ENCODE results near the gene DYNLL1. TPM values are rescaled to one million over a fixed set of nuclear protein-coding genes. Genes with fewer than 3 reads are reported as not detected.

Gene DYNLL1
- total and polyA plus RNA-seq, 2 of the 13 experiments (the other 11 are each of a cell fraction or from before 2014, with no cell fraction given): 271 to 294 TPM

DNA sequence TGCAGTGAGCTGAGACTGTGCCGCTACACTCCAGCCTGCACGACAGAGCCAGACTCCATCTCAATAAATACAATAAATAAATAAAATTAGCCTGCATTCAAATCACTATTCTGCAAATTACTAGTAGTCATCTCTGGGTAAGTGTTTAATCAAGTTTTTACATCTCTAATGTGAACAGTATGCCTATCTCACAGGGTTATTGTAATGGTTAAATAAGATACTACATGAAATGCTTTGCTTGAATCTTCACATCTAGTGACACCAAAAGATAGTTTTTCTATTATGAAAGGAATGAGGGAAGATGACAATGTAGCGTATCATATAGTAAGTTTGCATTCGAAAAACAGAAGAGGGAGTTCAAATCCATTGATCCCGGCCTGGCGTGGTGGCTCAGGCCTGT is 28.5 kb upstream of the DYNLL1 start:
- no peaks in the 10 kb centered on the region; a peak in 1 of 5 replicates for H3K27me3 ChIP-seq (ENCODE audit: control insufficient read depth in 1 of 2, insufficient read depth in 2 of 2, low read length in 2 of 2)
- intact Hi-C loops (cut with micrococcal nuclease; ENCODE audit: unreplicated experiment): loop anchor here (2.0 kb wide), 1 partner anchor 29 kb away; the partner anchor contains the start of gene COX6A1
- peak overlapping the region; percentile 86 for H3K4me2 ChIP-seq (ENCODE audit: low read depth, low read length)
- ChIA-PET POLR2A (interaction anchor here (1.0 to 1.9 kb wide), 7 partner anchors 9 to 30 kb away, joined by 3 to 9 read pairs (median 5); partner anchors contain the start of genes COX6A1, GATC and TRIAP1), CTCF (ENCODE audit: low intra/inter-chr PET ratio, low total read pairs) (no interaction called here)
- DNase-seq (ENCODE audit: low spot score) (no peak), FAIRE-seq (no peak), ATAC-seq (no peak)
- TF ChIP-seq PCBP2 (optimal IDR thresholded peaks at IDR 0.05; ENCODE audit: low read depth, low read length, poor library complexity, severe bottlenecking) (no peak), RBFOX2 (IDR thresholded peaks at IDR 0.05; ENCODE audit: low read depth, low read length) (no peak), ADNP (CRISPR knock-in tag; IDR thresholded peaks at IDR 0.05) (no peak)
- TF ChIP-seq, protein P1, sequence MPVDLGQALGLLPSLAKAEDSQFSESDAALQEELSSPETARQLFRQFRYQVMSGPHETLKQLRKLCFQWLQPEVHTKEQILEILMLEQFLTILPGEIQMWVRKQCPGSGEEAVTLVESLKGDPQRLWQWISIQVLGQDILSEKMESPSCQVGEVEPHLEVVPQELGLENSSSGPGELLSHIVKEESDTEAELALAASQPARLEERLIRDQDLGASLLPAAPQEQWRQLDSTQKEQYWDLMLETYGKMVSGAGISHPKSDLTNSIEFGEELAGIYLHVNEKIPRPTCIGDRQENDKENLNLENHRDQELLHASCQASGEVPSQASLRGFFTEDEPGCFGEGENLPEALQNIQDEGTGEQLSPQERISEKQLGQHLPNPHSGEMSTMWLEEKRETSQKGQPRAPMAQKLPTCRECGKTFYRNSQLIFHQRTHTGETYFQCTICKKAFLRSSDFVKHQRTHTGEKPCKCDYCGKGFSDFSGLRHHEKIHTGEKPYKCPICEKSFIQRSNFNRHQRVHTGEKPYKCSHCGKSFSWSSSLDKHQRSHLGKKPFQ (CRISPR knock-in tag; IDR thresholded peaks at IDR 0.05; ENCODE audit: insufficient replicate concordance): no peak
- TF ChIP-seq, protein P2, sequence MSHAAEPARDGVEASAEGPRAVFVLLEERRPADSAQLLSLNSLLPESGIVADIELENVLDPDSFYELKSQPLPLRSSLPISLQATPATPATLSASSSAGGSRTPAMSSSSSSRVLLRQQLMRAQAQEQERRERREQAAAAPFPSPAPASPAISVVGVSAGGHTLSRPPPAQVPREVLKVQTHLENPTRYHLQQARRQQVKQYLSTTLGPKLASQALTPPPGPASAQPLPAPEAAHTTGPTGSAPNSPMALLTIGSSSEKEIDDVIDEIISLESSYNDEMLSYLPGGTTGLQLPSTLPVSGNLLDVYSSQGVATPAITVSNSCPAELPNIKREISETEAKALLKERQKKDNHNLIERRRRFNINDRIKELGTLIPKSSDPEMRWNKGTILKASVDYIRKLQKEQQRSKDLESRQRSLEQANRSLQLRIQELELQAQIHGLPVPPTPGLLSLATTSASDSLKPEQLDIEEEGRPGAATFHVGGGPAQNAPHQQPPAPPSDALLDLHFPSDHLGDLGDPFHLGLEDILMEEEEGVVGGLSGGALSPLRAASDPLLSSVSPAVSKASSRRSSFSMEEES (CRISPR knock-in tag; IDR thresholded peaks at IDR 0.05): no peak
- TF ChIP-seq, protein P3, sequence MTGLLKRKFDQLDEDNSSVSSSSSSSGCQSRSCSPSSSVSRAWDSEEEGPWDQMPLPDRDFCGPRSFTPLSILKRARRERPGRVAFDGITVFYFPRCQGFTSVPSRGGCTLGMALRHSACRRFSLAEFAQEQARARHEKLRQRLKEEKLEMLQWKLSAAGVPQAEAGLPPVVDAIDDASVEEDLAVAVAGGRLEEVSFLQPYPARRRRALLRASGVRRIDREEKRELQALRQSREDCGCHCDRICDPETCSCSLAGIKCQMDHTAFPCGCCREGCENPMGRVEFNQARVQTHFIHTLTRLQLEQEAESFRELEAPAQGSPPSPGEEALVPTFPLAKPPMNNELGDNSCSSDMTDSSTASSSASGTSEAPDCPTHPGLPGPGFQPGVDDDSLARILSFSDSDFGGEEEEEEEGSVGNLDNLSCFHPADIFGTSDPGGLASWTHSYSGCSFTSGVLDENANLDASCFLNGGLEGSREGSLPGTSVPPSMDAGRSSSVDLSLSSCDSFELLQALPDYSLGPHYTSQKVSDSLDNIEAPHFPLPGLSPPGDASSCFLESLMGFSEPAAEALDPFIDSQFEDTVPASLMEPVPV (CRISPR knock-in tag; IDR thresholded peaks at IDR 0.05): no peak
- TF ChIP-seq, protein P4, sequence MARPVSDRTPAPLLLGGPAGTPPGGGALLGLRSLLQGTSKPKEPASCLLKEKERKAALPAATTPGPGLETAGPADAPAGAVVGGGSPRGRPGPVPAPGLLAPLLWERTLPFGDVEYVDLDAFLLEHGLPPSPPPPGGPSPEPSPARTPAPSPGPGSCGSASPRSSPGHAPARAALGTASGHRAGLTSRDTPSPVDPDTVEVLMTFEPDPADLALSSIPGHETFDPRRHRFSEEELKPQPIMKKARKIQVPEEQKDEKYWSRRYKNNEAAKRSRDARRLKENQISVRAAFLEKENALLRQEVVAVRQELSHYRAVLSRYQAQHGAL (CRISPR knock-in tag; IDR thresholded peaks at IDR 0.05; ENCODE audit: not compliant biosample characterization): no peak
- TF ChIP-seq, protein P5, sequence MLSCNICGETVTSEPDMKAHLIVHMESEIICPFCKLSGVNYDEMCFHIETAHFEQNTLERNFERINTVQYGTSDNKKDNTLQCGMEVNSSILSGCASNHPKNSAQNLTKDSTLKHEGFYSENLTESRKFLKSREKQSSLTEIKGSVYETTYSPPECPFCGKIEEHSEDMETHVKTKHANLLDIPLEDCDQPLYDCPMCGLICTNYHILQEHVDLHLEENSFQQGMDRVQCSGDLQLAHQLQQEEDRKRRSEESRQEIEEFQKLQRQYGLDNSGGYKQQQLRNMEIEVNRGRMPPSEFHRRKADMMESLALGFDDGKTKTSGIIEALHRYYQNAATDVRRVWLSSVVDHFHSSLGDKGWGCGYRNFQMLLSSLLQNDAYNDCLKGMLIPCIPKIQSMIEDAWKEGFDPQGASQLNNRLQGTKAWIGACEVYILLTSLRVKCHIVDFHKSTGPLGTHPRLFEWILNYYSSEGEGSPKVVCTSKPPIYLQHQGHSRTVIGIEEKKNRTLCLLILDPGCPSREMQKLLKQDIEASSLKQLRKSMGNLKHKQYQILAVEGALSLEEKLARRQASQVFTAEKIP (CRISPR knock-in tag; IDR thresholded peaks at IDR 0.05; ENCODE audit: borderline replicate concordance): no peak
- in situ Hi-C loops (cut with HindIII; ENCODE audit: extremely low pct_ligation_motif_present, low pct_unique_long_range_greater_than_20kb): no loop called here
- no TSS peak for BruUV-seq (replicated peaks)
- no peak overlapping the region; a peak in 1 of 6 replicates for H3K4me3 ChIP-seq (replicated peaks in 1 of 3; ENCODE audit: insufficient read depth in 1 of 3, low read depth in 2 of 3, low read length in 3 of 3)
- 97% methylated on average over 6 of the region's 6 CpGs for WGBS (ENCODE audit: low lambda C conversion rate)
- H3K79me2 ChIP-seq (ENCODE audit: insufficient read depth, low read length): peaks cover 46% of the 10 kb centered on the region
- no peak overlapping the region for H3K27ac ChIP-seq (ENCODE audit: extremely low read length, insufficient read depth, low read length)
- no peak overlapping the region for H2AFZ ChIP-seq (ENCODE audit: low read length)
- H3K4me1 ChIP-seq (ENCODE audit: insufficient read depth, low read length): peaks cover 46% of the 10 kb centered on the region
- peaks cover 17 to 43% of the 10 kb centered on the region in 2 experiments for H3K36me3 ChIP-seq (replicated peaks in 1 of 2; ENCODE audit: control insufficient read depth in 1 of 2, insufficient read depth in 2 of 2, low read length in 2 of 2)
- H4K20me1 ChIP-seq (ENCODE audit: insufficient read depth, low read length): peaks cover 30% of the 10 kb centered on the region
- peak overlapping the region; percentile 90; the same call in 1 of the 2 replicates for H3K9ac ChIP-seq (ENCODE audit: insufficient read depth, low read depth, low read length)
- H3K9me3 ChIP-seq (ENCODE audit: low read length): no peaks in the 10 kb centered on the region
